ENCODE results near the gene PACRG.

The PACRG gene

GRCh38 chr6:162785632-162786242, 58.0 kb downstream of the PACRG start:
- DNase-seq, result no peak

GRCh38 chr6:162798546-162799266, 70.9 kb downstream of the PACRG start:
- DNase-seq, result no peak

- no peak for DNase-seq
These were observed 86.7 kb downstream of the PACRG start for GRCh38 chr6:162814426-162814973.

- peak; percentile 13 for DNase-seq
These were observed 89.4 kb downstream of the PACRG start for GRCh38 chr6:162817196-162817595.

- DNase-seq, result no peak
These were observed 91.5 kb downstream of the PACRG start for GRCh38 chr6:162819284-162819683.

- no peak for DNase-seq
These were observed 93.3 kb downstream of the PACRG start for GRCh38 chr6:162821102-162821501.

GRCh38 chr6:162825597-162825996, 97.8 kb downstream of the PACRG start:
- DNase-seq, result no peak

- peak; percentile 7 for DNase-seq
These were observed 101.4 kb downstream of the PACRG start for GRCh38 chr6:162829013-162829742.

GRCh38 chr6:162833776-162834175, 106.0 kb downstream of the PACRG start:
- no peak for DNase-seq

GRCh38 chr6:162845972-162846371, 118.2 kb downstream of the PACRG start:
- no peak for DNase-seq

- no peak for DNase-seq
These were observed 118.9 kb downstream of the PACRG start for GRCh38 chr6:162846723-162847122.

- peak; percentile 2 for DNase-seq
These were observed 121.5 kb downstream of the PACRG start for GRCh38 chr6:162849269-162849668.

- no peak for DNase-seq
These were observed 124.4 kb downstream of the PACRG start for GRCh38 chr6:162852192-162852591.

GRCh38 chr6:162852840-162853577, 125.2 kb downstream of the PACRG start:
- DNase-seq, result no peak

- DNase-seq, result no peak
These were observed 126.5 kb downstream of the PACRG start for GRCh38 chr6:162854228-162854627.

- DNase-seq, result no peak
These were observed 127.0 kb downstream of the PACRG start for GRCh38 chr6:162854734-162855191.

- DNase-seq, result peak; percentile 90
These were observed 129.1 kb downstream of the PACRG start for GRCh38 chr6:162856885-162857284.

GRCh38 chr6:162857326-162857725, 129.6 kb downstream of the PACRG start:
- no peak for DNase-seq

GRCh38 chr6:162862462-162862861, 134.7 kb downstream of the PACRG start:
- DNase-seq, result no peak

- DNase-seq, result no peak
These were observed 135.2 kb downstream of the PACRG start for GRCh38 chr6:162862941-162863340.

- DNase-seq, result no peak
These were observed 136.0 kb downstream of the PACRG start for GRCh38 chr6:162863821-162864220.

GRCh38 chr6:162864911-162865310, 137.1 kb downstream of the PACRG start:
- DNase-seq, result peak; percentile 11

- DNase-seq, result no peak
These were observed 138.9 kb downstream of the PACRG start for GRCh38 chr6:162866656-162867055.

Measured in fibroblast of skin of back (primary cell).